Neural progenitor cell (in vitro differentiated cells): Measurements from ENCODE around the gene NUP62.

ENCODE experiments used
- CTCF ChIP-seq: fragments of 200-600 bp; sonication (generic); IDR thresholded peaks from 2 replicates; pipeline ENCODE4 v1.5.1; 2017; ENCODE audit warnings: antibody characterized with exemption, mild to moderate bottlenecking
- EZH2 ChIP-seq: fragments of 200-600 bp; sonication (generic); IDR thresholded peaks from 2 replicates; pipeline ENCODE4 v1.6.1; 2017; ENCODE audit warnings: antibody characterized with exemption, mild to moderate bottlenecking, moderate library complexity
- EZH2phosphoT487 ChIP-seq: fragments of 200-600 bp; sonication (generic); IDR thresholded peaks from 2 replicates; pipeline ENCODE4 v1.6.1; 2017; ENCODE audit warnings: antibody characterized with exemption

- TF ChIP-seq CTCF (no peak), EZH2 (no peak), EZH2phosphoT487 (no peak)
Measured at GRCh38 chr19:49875177-49875576, 54.1 kb downstream of the NUP62 start.
